Mesodermal cell (in vitro differentiated cells): ENCODE results near the gene RPAP2.
"Not testable (repeated sequence)": the region's sequence is repeated elsewhere in the genome, so short reads cannot be mapped to it uniquely, and the experiment has no call there.

Experiments used
- H3K27ac ChIP-seq: 2 replicates; pipeline ENCODE4 v1.7.0; 2013; ENCODE audit warnings: mild to moderate bottlenecking, low read depth, low read length, moderate library complexity; ENCODE audit not compliant: severe bottlenecking
- H3K36me3 ChIP-seq: 2 replicates; pipeline ENCODE4 v1.7.1; 2013; ENCODE audit warnings: mild to moderate bottlenecking, low read length, moderate library complexity; ENCODE audit not compliant: control insufficient read depth, insufficient read depth
- H3K4me1 ChIP-seq: one replicate; pipeline ENCODE4 v1.7.1; 2013; ENCODE audit warnings: mild to moderate bottlenecking, low read length; ENCODE audit not compliant: insufficient read depth, control insufficient read depth, poor library complexity, severe bottlenecking
- H3K4me3 ChIP-seq: 2 replicates; pipeline ENCODE4 v1.7.0; 2013; ENCODE audit warnings: low read length, control low read depth, mild to moderate bottlenecking; ENCODE audit not compliant: insufficient read depth, poor library complexity, severe bottlenecking; ENCODE audit errors: extremely low read depth
- H3K9me3 ChIP-seq: 2 replicates; pipeline ENCODE4 v1.7.1; 2013; ENCODE audit warnings: mild to moderate bottlenecking, low read length, moderate library complexity; ENCODE audit not compliant: control insufficient read depth
- WGBS, 2 experiments: methylation state at CpG; one replicate each; pipeline ENCODE4 v1.1.5; 2013; ENCODE audit warnings: missing lambda C conversion rate in 2 of 2; ENCODE audit not compliant: insufficient coverage in 2 of 2; 5-methylcytosine and 5-hydroxymethylcytosine counted together

The RPAP2 gene

DNA sequence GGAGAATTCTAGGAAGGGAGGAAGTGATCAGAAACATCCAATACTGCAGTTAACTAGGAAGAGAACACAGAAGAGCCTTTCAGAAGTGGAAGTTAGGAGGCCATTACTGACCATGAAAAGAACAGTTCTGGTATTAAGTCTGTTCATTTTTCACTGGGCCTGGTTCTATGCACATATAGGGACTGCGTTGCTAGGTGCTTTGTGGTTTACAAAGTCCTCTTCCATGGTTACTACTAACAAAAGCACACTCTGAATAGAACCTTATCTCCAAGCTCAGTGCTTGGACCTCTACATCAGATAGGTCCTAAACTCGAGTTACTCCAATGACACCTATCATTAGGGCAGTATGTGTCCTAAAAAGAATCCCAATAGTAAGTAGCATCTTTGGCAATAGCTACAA lies 75.4 kb downstream of the RPAP2 start:
- H3K4me1 ChIP-seq: peaks cover 9% of the 10 kb centered on the region
- no peaks in the 10 kb centered on the region for H3K9me3 ChIP-seq
- 88 to 100% methylated on average over 1 to 2 of the region's 2 CpGs for WGBS, 2 experiments
- H3K27ac ChIP-seq: no peak overlapping the region
- no peak overlapping the region for H3K4me3 ChIP-seq
- H3K36me3 ChIP-seq: peaks cover 4% of the 10 kb centered on the region

DNA sequence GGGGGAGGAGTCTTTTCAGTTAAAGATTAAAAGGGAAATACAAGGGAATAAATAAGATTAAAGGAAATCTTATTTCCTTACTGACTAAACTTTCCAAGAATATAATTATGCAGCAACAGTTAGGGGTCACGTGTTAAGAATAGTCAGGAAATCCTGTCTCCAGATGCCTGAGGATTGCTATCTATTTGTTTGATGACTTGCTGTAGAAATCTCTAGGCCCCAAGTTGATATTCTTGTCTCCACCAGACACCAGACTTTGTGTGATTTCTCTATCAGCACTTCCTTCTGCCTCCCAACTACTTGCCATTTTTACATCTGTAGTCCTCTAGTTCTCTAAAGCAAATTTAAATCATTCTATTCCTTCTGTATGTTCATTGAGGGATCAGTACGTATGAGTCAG lies 77.5 kb downstream of the RPAP2 start:
- H3K27ac ChIP-seq: no peak overlapping the region
- H3K4me1 ChIP-seq: peaks cover 16% of the 10 kb centered on the region
- no peaks in the 10 kb centered on the region for H3K9me3 ChIP-seq
- peaks cover 3% of the 10 kb centered on the region for H3K36me3 ChIP-seq
- H3K4me3 ChIP-seq: no peak overlapping the region
- no CpG with 5 or more reads among the region's 2 CpGs for WGBS, 2 experiments

DNA sequence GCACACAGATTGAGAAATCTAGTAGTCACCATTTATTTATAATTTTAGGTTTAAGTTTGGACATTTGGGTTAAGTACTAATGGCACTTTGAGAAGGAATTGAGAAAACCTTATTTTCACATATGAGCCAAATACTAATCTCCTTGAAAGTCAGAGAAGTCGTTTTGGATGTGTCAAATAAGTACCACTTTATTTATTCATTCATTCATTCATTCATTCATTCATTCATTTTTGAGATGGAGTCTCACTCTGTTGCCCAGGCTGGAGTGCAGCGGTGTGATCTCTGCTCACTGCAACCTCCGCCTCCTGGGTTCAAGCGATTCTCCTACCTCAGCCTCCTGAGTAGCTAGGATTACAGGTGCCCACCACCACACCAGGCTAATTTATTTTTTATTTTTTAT lies 79.1 kb downstream of the RPAP2 start:
- not testable (repeated sequence) for H3K4me3 ChIP-seq, H3K27ac ChIP-seq, H3K9me3 ChIP-seq, H3K36me3 ChIP-seq
- 81 to 100% methylated on average over 2 to 3 of the region's 4 CpGs for WGBS, 2 experiments
- peaks cover 16% of the 10 kb centered on the region for H3K4me1 ChIP-seq

DNA sequence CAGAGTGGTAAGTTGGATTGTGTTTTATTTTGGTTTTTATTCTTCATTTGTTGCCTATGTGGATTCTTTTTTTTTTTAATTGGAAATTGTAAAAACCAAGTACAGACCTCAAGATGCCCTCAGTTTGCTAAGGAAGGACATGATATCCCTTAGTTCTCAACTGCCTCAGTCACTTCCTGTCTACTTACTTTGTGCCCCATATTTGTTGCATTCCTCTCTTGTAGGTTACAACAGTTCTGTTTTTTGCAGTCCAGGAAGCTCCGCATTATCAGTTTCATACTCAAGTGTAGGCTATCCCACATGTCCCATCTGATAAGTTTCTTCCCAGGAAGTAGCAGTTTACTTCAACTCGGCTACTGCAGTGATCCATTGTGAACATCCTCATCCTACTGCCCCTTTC lies 82.0 kb downstream of the RPAP2 start:
- peaks cover 10% of the 10 kb centered on the region for H3K36me3 ChIP-seq
- no peak overlapping the region for H3K4me3 ChIP-seq
- H3K4me1 ChIP-seq: peaks cover 7% of the 10 kb centered on the region
- 73 to 88% methylated on average over 2 of the region's 2 CpGs for WGBS, 2 experiments
- peaks cover under 1% of the 10 kb centered on the region for H3K9me3 ChIP-seq
- peak overlapping the region; percentile 32 for H3K27ac ChIP-seq

DNA sequence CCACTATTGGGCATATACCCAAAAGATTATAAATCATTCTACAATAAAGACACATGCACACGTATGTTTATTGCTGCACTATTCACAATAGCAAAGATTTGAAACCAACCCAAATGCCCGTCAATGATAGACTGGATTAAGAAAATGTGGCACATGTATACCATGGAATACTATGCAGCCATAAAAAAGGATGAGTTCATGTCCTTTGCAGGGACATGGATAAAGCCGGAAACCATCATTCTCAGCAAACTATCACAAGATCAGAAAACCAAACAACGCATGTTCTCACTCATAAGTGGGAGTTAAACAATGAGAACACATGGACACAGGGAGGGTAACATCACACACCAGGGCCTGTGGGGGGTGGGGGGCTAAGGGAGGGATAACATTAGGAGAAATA lies 95.1 kb downstream of the RPAP2 start:
- H3K36me3 ChIP-seq, H3K27ac ChIP-seq, H3K4me1 ChIP-seq, H3K4me3 ChIP-seq: not testable (repeated sequence)
- H3K9me3 ChIP-seq: peaks cover 13% of the 10 kb centered on the region
- 100% methylated on average over 1 of the region's 4 CpGs; no CpG with 5 or more reads in 1 of the 2 experiments for WGBS, 2 experiments

DNA sequence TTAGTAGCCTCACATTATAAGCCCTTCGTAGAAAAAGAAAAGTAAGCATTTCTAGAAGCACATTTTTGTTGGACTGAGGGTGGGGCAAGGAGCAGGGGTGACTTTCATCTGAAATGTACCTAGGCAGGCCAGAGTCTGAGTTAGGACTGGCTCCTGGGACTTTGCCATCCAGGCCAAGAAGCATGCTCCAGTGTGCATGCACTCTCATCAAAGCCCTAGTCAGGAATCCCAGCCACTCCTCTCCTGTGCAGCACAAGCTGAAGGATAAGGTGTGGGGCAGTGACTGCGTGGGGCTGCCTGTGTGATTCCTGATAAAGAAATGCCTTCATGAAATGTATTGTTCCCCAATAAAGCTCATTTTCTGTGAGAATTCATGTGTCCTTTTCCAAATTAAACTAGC lies 99.7 kb downstream of the RPAP2 start:
- H3K27ac ChIP-seq: no peak overlapping the region
- peaks cover 12% of the 10 kb centered on the region for H3K9me3 ChIP-seq
- no peaks in the 10 kb centered on the region for H3K4me1 ChIP-seq
- no peak overlapping the region for H3K4me3 ChIP-seq
- no peaks in the 10 kb centered on the region for H3K36me3 ChIP-seq
- WGBS, 2 experiments: 100% methylated on average over 2 of the region's 2 CpGs; no CpG with 5 or more reads in 1 of the 2 experiments

DNA sequence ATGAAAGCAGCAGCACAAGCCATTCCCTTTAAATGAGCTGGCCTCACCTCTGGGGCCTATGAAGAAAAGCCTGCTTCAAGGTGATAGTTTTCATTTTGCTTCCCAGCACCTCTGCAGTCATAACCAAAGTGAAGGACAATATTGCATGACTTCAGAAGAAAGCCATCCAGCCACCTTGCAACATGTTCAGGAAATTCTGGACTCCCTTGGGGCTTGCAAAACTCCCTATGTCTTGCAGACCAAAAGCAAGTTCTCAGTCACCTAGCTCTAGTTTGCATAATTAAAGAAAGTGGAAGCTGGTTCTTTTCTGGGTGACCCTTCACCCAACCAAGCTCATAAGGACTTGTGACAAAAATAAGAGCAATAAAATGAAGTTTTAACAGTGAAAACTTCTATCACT lies 100.2 kb downstream of the RPAP2 start:
- Histone ChIP-seq H3K9me3 (peaks cover 17% of the 10 kb centered on the region), H3K27ac (no peak overlapping the region), H3K4me3 (no peak overlapping the region), H3K36me3 (no peaks in the 10 kb centered on the region), H3K4me1 (no peaks in the 10 kb centered on the region)

DNA sequence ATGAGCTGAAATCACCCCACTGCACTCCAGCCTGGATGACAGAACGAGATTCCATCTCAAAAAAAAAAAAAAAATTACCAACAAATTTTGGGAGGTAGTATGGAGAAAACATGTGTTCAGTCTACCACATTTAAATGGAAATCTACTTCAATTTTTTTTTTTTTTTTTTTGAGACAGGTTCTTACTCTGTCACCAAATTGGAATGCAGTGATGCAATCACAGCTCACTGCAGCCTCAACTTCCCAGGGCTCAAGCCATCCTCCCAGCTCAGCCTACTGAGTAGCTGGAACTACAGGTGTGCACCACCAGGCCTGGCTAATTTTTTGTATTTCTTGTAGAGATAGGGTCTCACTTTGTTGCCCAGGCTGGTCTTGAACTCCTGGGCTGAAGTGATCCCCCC lies 105.8 kb downstream of the RPAP2 start:
- Histone ChIP-seq H3K4me1 (no peaks in the 10 kb centered on the region), H3K4me3 (no peak overlapping the region)

DNA sequence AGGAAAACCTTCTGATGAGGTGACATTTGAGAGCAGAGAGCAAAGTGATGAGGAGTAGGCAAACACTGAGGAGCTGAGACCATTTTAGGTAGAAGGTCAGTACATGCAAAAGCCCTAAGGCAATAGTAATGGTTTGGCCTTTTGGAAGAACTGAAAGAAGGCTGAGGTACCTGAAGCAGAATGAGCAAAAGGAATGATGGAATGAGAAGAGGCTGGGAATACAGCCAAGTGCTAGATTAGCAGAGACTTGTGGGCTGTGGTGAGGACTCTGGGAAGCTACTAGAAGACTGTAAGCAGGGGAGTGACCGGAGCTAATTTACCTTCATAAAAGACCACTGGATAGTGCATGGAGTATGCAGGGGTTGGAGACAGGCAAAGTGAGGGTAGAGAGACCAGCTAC lies 110.0 kb downstream of the RPAP2 start:
- Histone ChIP-seq H3K36me3 (no peaks in the 10 kb centered on the region), H3K4me3 (no peak overlapping the region), H3K4me1 (peaks cover 10% of the 10 kb centered on the region), H3K9me3 (peaks cover 13% of the 10 kb centered on the region), H3K27ac (no peak overlapping the region)
- WGBS, 2 experiments: 100% methylated on average over 1 of the region's 1 CpG

More for the DNA sequence above, 105.8 kb downstream of the RPAP2 start:
- H3K36me3 ChIP-seq: no peaks in the 10 kb centered on the region
- no peak overlapping the region for H3K27ac ChIP-seq
- WGBS, 2 experiments: no CpG with 5 or more reads among the region's 1 CpG
- H3K9me3 ChIP-seq: peaks cover 28% of the 10 kb centered on the region

DNA sequence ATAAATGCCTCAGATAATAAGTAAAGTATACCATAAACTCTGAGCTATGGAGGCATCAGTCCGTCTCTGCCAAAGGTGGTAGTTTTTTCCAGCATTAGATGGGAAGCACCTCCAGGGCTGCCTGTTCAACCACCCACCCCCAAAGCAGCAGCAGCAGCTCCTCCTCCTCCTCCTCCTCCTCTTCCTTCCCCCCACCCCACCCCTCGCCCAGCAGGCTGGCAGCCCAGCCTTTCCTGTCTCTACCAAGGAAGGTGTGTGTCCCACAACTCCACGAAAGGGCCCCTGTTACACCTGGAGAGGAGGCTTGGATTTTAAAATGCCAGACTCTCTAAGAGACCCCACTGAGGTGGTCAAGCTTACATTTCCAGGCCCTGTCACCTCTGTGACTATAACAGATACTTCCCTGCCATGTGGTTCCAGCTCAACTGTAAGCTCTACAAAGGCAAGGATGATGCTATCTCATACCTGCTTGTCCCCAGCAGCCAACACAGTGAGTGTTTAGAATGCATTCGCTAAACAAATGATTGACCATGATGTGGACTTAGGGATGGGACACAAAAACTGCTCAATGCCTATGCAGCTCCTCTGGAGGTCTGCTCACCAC lies 111.2 kb downstream of the RPAP2 start:
- Histone ChIP-seq H3K27ac (no peak overlapping the region), H3K9me3 (peaks cover 3% of the 10 kb centered on the region), H3K4me3 (no peak overlapping the region), H3K36me3 (no peaks in the 10 kb centered on the region), H3K4me1 (peaks cover 10% of the 10 kb centered on the region)
- 93% methylated on average over 2 of the region's 4 CpGs for WGBS, 2 experiments

DNA sequence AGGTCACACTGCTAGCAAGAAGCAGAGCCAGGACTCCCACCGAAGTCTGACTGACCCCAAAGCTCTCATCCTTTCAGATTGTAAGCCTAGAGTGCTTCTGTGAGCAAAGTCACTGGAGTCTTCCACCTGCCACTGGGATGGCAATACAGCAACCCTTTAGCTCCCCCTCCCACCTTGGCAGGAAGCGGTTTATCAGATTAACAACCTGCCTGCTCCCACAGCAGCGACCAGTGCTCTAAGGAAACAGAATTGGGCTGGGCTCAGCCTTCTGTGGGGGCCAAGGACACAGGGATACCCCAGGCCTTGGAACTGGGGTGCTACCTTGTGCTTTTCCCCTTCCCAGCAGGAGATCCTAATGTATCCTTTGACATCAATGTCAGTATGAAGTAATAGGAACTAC lies 111.8 kb downstream of the RPAP2 start:
- H3K4me1 ChIP-seq: peaks cover 10% of the 10 kb centered on the region
- no peak overlapping the region for H3K4me3 ChIP-seq
- no peaks in the 10 kb centered on the region for H3K36me3 ChIP-seq
- H3K9me3 ChIP-seq: peaks cover under 1% of the 10 kb centered on the region
- H3K27ac ChIP-seq: no peak overlapping the region
- 65 to 100% methylated on average over 1 to 3 of the region's 3 CpGs for WGBS, 2 experiments
